ENCODE results near the gene SDK1. TPM values are rescaled to one million over a fixed set of nuclear protein-coding genes. Genes with fewer than 3 reads are reported as not detected.

The SDK1 gene
- total RNA-seq, 4 donors from 2014 or later, result 2.0 to 9.3 (median 3.8) TPM

- TF ChIP-seq POLR2A (IDR thresholded peaks at IDR 0.05) (no peak), CTCF (IDR thresholded peaks at IDR 0.05) (no peak)
- H3K27ac ChIP-seq, result no peak overlapping the region
- no peaks in the 10 kb centered on the region for H3K9me3 ChIP-seq
- WGBS, 2 donors, result 83 to 86% methylated on average over 2 of the region's 2 CpGs
- no peaks in the 10 kb centered on the region for H3K36me3 ChIP-seq
- H3K4me3 ChIP-seq, result no peak overlapping the region
- intact Hi-C loops (cut with DNase I), result no loop called here
- no peak for DNase-seq
- no peaks in the 10 kb centered on the region for H3K27me3 ChIP-seq
- no peaks in the 10 kb centered on the region for H3K4me1 ChIP-seq
Measured at GRCh38 chr7:3312583-3312982, 11.5 kb downstream of the SDK1 start.

GRCh38 chr7:3318874-3319273, 17.8 kb downstream of the SDK1 start:
- DNase-seq, result no peak
- peaks cover 0 to 11% (median 0%) of the 10 kb centered on the region in 4 donors for H3K27me3 ChIP-seq
- no peaks in the 10 kb centered on the region for H3K4me1 ChIP-seq
- no peaks in the 10 kb centered on the region for H3K36me3 ChIP-seq
- WGBS, 2 donors, result 58 to 76% methylated on average over 4 of the region's 4 CpGs
- no peak overlapping the region for H3K27ac ChIP-seq
- TF ChIP-seq CTCF (IDR thresholded peaks at IDR 0.05), result no peak
- H3K9me3 ChIP-seq, result no peaks in the 10 kb centered on the region
- intact Hi-C loops (cut with DNase I), result no loop called here
- H3K4me3 ChIP-seq, result no peak overlapping the region

GRCh38 chr7:3321206-3321605, 20.2 kb downstream of the SDK1 start:
- TF ChIP-seq CTCF (IDR thresholded peaks at IDR 0.05), result no peak
- no peak for TF ChIP-seq POLR2A (IDR thresholded peaks at IDR 0.05)
- no peak overlapping the region for H3K4me3 ChIP-seq
- no peak for DNase-seq
- no peaks in the 10 kb centered on the region for H3K4me1 ChIP-seq
- H3K27me3 ChIP-seq, result peaks cover 0 to 11% (median 0%) of the 10 kb centered on the region in 4 donors
- no peak overlapping the region for H3K27ac ChIP-seq
- no peaks in the 10 kb centered on the region for H3K9me3 ChIP-seq
- WGBS, 2 donors, result 81 to 86% methylated on average over 4 of the region's 4 CpGs
- intact Hi-C loops (cut with DNase I), result no loop called here
- no peaks in the 10 kb centered on the region for H3K36me3 ChIP-seq

- Histone ChIP-seq H3K27me3 (peaks cover 0 to 11% (median 0%) of the 10 kb centered on the region in 4 donors), H3K4me1 (no peaks in the 10 kb centered on the region), H3K36me3 (no peaks in the 10 kb centered on the region), H3K27ac (no peak overlapping the region), H3K9me3 (no peaks in the 10 kb centered on the region), H3K4me3 (no peak overlapping the region)
- no peak for TF ChIP-seq CTCF (IDR thresholded peaks at IDR 0.05)
- TF ChIP-seq POLR2A (IDR thresholded peaks at IDR 0.05), result no peak
- DNase-seq, result no peak
- intact Hi-C loops (cut with DNase I), result no loop called here
- WGBS, 2 donors, result 71 to 77% methylated on average over 3 of the region's 3 CpGs
Measured at GRCh38 chr7:3321745-3322144, 20.7 kb downstream of the SDK1 start.

- Histone ChIP-seq H3K27me3 (peaks cover 0 to 4% (median 0%) of the 10 kb centered on the region in 4 donors), H3K36me3 (no peaks in the 10 kb centered on the region), H3K4me1 (no peaks in the 10 kb centered on the region), H3K4me3 (no peak overlapping the region), H3K9me3 (no peaks in the 10 kb centered on the region), H3K27ac (no peak overlapping the region)
- WGBS, 2 donors, result 87 to 100% methylated on average over 1 of the region's 1 CpG
- intact Hi-C loops (cut with DNase I), result no loop called here
- TF ChIP-seq POLR2A (IDR thresholded peaks at IDR 0.05) (no peak), CTCF (IDR thresholded peaks at IDR 0.05) (no peak)
- DNase-seq, result no peak
Measured at GRCh38 chr7:3326246-3326645, 25.2 kb downstream of the SDK1 start.
